Endothelial cell of umbilical vein (primary cell): ENCODE results near the gene UBR3. TPM values are rescaled to one million over a fixed set of nuclear protein-coding genes. Genes with fewer than 3 reads are reported as not detected.

Source experiments
- BruUV-seq: library from RNA; stranded (reverse); fragments of 400-500 nt; replicated peaks from 2 replicates; lab custom pipeline; 2021; lab: Mats Ljungman, UMichigan
- CTCF ChIA-PET: fragments of 300-600, 350-600 bp; sonication (Branson Sonifier 250); formaldehyde crosslinking; loops from one replicate; lab custom pipeline; 2021; ENCODE audit warnings: antibody characterized with exemption, inconsistent platforms; lab: Charles Lee
- POLR2A ChIA-PET: fragments of 300-600, 350-600 bp; sonication (Branson Sonifier 250); formaldehyde crosslinking; loops from one replicate; lab custom pipeline; 2021; ENCODE audit warnings: antibody characterized with exemption, inconsistent platforms; lab: Charles Lee
- DNase-seq: peaks from one replicate; pipeline ENCODE4 v3.0.0-alpha.2; 2011; ENCODE audit warnings: low read depth, low spot score
- FAIRE-seq: peaks from 2 replicates; lab custom pipeline; 2011; peaks lifted over from hg19 to GRCh38; lab: Jason Lieb, UNC
- H2AFZ ChIP-seq: 2 replicates; pipeline ENCODE4 v1.6.0; 2012; ENCODE audit warnings: low read depth, low read length, control low read depth, inconsistent platforms
- H3K27ac ChIP-seq: 2 replicates; pipeline ENCODE4 v1.5.1; 2011; ENCODE audit warnings: low read depth, mild to moderate bottlenecking, control low read depth, low read length, moderate library complexity; ENCODE audit not compliant: insufficient read depth
- H3K27me3 ChIP-seq, 2 experiments: 2 replicates each; pipeline versions ENCODE4 v1.6.0 to v1.6.1; 2011; ENCODE audit warnings: low read length in 2 of 2, mixed read lengths in 1 of 2; ENCODE audit not compliant: control insufficient read depth in 2 of 2, insufficient read depth in 2 of 2
- H3K36me3 ChIP-seq, 2 experiments: 2 replicates in 1 of 2; 3 replicates in 1 of 2; pipeline ENCODE4 v1.5.1; 2011; ENCODE audit warnings: low read length in 2 of 2, mild to moderate bottlenecking in 1 of 2, moderate library complexity in 1 of 2; ENCODE audit not compliant: control insufficient read depth in 2 of 2, insufficient read depth in 2 of 2; ENCODE audit errors: extremely low read depth in 1 of 2
- H3K4me1 ChIP-seq: 3 replicates; pipeline ENCODE4 v1.5.1; 2011; ENCODE audit warnings: mild to moderate bottlenecking, low read length; ENCODE audit not compliant: control insufficient read depth, insufficient read depth; ENCODE audit errors: extremely low read depth
- H3K4me2 ChIP-seq: 2 replicates; pipeline ENCODE4 v1.6.1; 2011; ENCODE audit warnings: low read length, control low read depth, mixed read lengths; ENCODE audit not compliant: insufficient read depth
- H3K4me3 ChIP-seq, 3 experiments: fragments of 200-600 bp in 1 of 3; sonication (generic), shearing (Covaris generic) in 1 of 3; replicated peaks in 1 of 3; 2 replicates each; pipeline ENCODE4 v1.5.1; 2011 to 2016; ENCODE audit warnings: control low read depth in 3 of 3, low read length in 3 of 3, mild to moderate bottlenecking in 2 of 3, inconsistent platforms in 1 of 3, low read depth in 1 of 3, moderate library complexity in 1 of 3; ENCODE audit not compliant: insufficient read depth in 1 of 3
- H3K79me2 ChIP-seq: 2 replicates; pipeline ENCODE4 v1.6.0; 2012; ENCODE audit warnings: low read length, inconsistent platforms; ENCODE audit not compliant: control insufficient read depth, insufficient read depth
- H3K9ac ChIP-seq: replicated peaks from 2 replicates; pipeline ENCODE3; 2011; ENCODE audit warnings: low read length, control low read depth; ENCODE audit not compliant: insufficient read depth; ENCODE audit errors: extremely low read depth
- H3K9me1 ChIP-seq: replicated peaks from 3 replicates; pipeline ENCODE4 v1.6.0; 2011; ENCODE audit warnings: mild to moderate bottlenecking, low read length; ENCODE audit not compliant: control insufficient read depth, insufficient read depth; ENCODE audit errors: extremely low read depth
- H3K9me3 ChIP-seq: replicated peaks from 2 replicates; pipeline ENCODE4 v1.5.1; 2012; ENCODE audit warnings: low read length, inconsistent platforms; ENCODE audit not compliant: control insufficient read depth, insufficient read depth
- H4K20me1 ChIP-seq: replicated peaks from 2 replicates; pipeline ENCODE3; 2011; ENCODE audit warnings: mild to moderate bottlenecking, low read length; ENCODE audit not compliant: control insufficient read depth, insufficient read depth; ENCODE audit errors: extremely low read depth
- CTCF ChIP-seq, 2 donors: IDR thresholded peaks; 1 replicate in 1 of 2; 2 replicates in 1 of 2; pipeline ENCODE4 v1.5.1; 2011; ENCODE audit warnings: low read length in 2 of 2, mild to moderate bottlenecking in 2 of 2, moderate library complexity in 2 of 2, control low read depth in 1 of 2, inconsistent platforms in 1 of 2, low read depth in 1 of 2; ENCODE audit not compliant: insufficient read depth in 1 of 2; ENCODE audit errors: extremely low read depth in 1 of 2
- EZH2 ChIP-seq: IDR thresholded peaks from 2 replicates; pipeline ENCODE4 v1.6.1; 2012; ENCODE audit warnings: borderline replicate concordance, low read depth, mild to moderate bottlenecking, moderate library complexity, low read length, inconsistent platforms; ENCODE audit not compliant: severe bottlenecking
- FOS ChIP-seq: IDR thresholded peaks from 2 replicates; pipeline ENCODE4 v1.6.1; 2011; ENCODE audit warnings: mild to moderate bottlenecking, low read length, moderate library complexity, borderline replicate concordance; ENCODE audit not compliant: insufficient read depth
- GATA2 ChIP-seq: IDR thresholded peaks from 2 replicates; pipeline ENCODE4 v1.7.0; 2011; ENCODE audit warnings: low read depth, mild to moderate bottlenecking, moderate library complexity, mixed read lengths, low read length; ENCODE audit not compliant: insufficient read length, insufficient read depth
- JUN ChIP-seq: IDR thresholded peaks from 2 replicates; pipeline ENCODE4 v1.6.1; 2011; ENCODE audit warnings: borderline replicate concordance, low read depth; ENCODE audit not compliant: insufficient read length, insufficient read depth
- MAX ChIP-seq: IDR thresholded peaks from 2 replicates; pipeline ENCODE4 v1.6.1; 2011; ENCODE audit not compliant: insufficient read depth, insufficient read length
- MYC ChIP-seq: IDR thresholded peaks from one replicate; pipeline ENCODE4 v1.6.1; 2011; ENCODE audit warnings: mild to moderate bottlenecking, low read depth, low read length
- POLR2A ChIP-seq: IDR thresholded peaks from 2 replicates; pipeline ENCODE4 v1.6.1; 2012; ENCODE audit warnings: low read depth, mild to moderate bottlenecking, control low read depth, low read length
- POLR2AphosphoS5 ChIP-seq: IDR thresholded peaks from 2 replicates; pipeline ENCODE4 v1.6.1; 2012; ENCODE audit warnings: low read depth, mild to moderate bottlenecking, control low read depth, low read length, moderate library complexity; ENCODE audit not compliant: insufficient read depth
- dilution Hi-C: fragments of 300-500 bp; cut with MboI; formaldehyde crosslinking; loops from one replicate; pipeline ENCODE4 v1.15.0; 2019; ENCODE audit warnings: low sequenced_read_pairs; ENCODE audit not compliant: extremely low pct_ligation_motif_present
- intact Hi-C: fragments of 100-400 bp; cut with micrococcal nuclease; formaldehyde crosslinking; loops from one replicate; pipeline ENCODE4 v1.10.0; 2022
- polyA plus RNA-seq, 4 experiments: library from polyadenylated mRNA; depleted of rRNA in 3 of 4; stranded (reverse) in 3 of 4; unstranded in 1 of 4; fragments of >200 nt; gene quantifications; 2 replicates each; pipeline versions ENCODE4 v1.2.1 to v1.2.3, GENCODE V29; 2011 to 2012; ENCODE audit warnings: missing spikeins in 1 of 4
- total RNA-seq: library from RNA; stranded (reverse); gene quantifications from 2 replicates; pipeline ENCODE4 v1.2.3, GENCODE V29; 2021

UBR3 gene
- total and polyA plus RNA-seq, 2 donors (not counting 3 experiments of a cell fraction or from before 2014, with no cell fraction given): 5.3 to 27.5 TPM

GRCh38 chr2:169923977-169924376 is 96.7 kb downstream of the UBR3 start:
- dilution Hi-C loops: no loop called here
- Histone ChIP-seq H3K27me3 (no peaks in the 10 kb centered on the region), H3K36me3 (peaks cover 0 to 3% of the 10 kb centered on the region in 2 experiments), H3K4me1 (no peaks in the 10 kb centered on the region), H3K9me3 (no peaks in the 10 kb centered on the region), H3K9ac (no peak overlapping the region), H3K4me3 (no peak overlapping the region), H3K9me1 (no peaks in the 10 kb centered on the region), H3K27ac (no peak overlapping the region), H2AFZ (no peak overlapping the region), H4K20me1 (no peaks in the 10 kb centered on the region), H3K79me2 (no peaks in the 10 kb centered on the region), H3K4me2 (no peak overlapping the region)
- TF ChIP-seq POLR2A: no peak
- TF ChIP-seq EZH2: no peak
- no peak for TF ChIP-seq MYC
- no peak for TF ChIP-seq JUN
- TF ChIP-seq GATA2: no peak
- TF ChIP-seq POLR2AphosphoS5: no peak
- TF ChIP-seq FOS: no peak
- FAIRE-seq: no peak
- DNase-seq: no peak
- intact Hi-C loops: no loop called here
- no TSS peak for BruUV-seq
- CTCF ChIA-PET: interaction anchor here (1.0 to 1.2 kb wide), 2 partner anchors 97 to 472 kb away, joined by 3 to 6 read pairs; partner anchors contain the start of gene UBR3
- POLR2A ChIA-PET: no interaction called here

GRCh38 chr2:169925968-169926367 is 98.7 kb downstream of the UBR3 start:
- no peak for DNase-seq
- Histone ChIP-seq H2AFZ (no peak overlapping the region), H3K4me2 (no peak overlapping the region), H3K9me1 (no peaks in the 10 kb centered on the region), H3K27ac (no peak overlapping the region), H3K4me1 (no peaks in the 10 kb centered on the region), H3K4me3 (no peak overlapping the region), H3K9ac (no peak overlapping the region), H3K36me3 (peaks cover 0 to 3% of the 10 kb centered on the region in 2 experiments), H4K20me1 (no peaks in the 10 kb centered on the region), H3K9me3 (no peaks in the 10 kb centered on the region), H3K27me3 (no peaks in the 10 kb centered on the region), H3K79me2 (no peaks in the 10 kb centered on the region)
- TF ChIP-seq FOS (no peak), POLR2A (no peak), CTCF (IDR thresholded peaks at IDR 0.05; ENCODE audit: extremely low read depth in 1 of 2, insufficient read depth in 1 of 2, low read depth in 1 of 2, low read length in 2 of 2) (no peak), POLR2AphosphoS5 (no peak), MAX (no peak), EZH2 (no peak), GATA2 (no peak), JUN (no peak), MYC (no peak)
- BruUV-seq: no TSS peak
- ChIA-PET CTCF (interaction anchor here (1.4 to 3.9 kb wide), 2 partner anchors 102 to 474 kb away, joined by 8 to 31 read pairs; partner anchors contain the start of gene METTL5), POLR2A (no interaction called here)
- dilution Hi-C loops: no loop called here
- FAIRE-seq: no peak
- intact Hi-C loops: no loop called here
